ENCODE results near the gene PTPRJ. TPM values are rescaled to one million over a fixed set of nuclear protein-coding genes. Genes with fewer than 3 reads are reported as not detected.
"Not testable (repeated sequence)": the region's sequence is repeated elsewhere in the genome, so short reads cannot be mapped to it uniquely, and the experiment has no call there.

PTPRJ gene
- total and polyA plus RNA-seq, 7 donors, result 2.4 to 23.3 (median 10.2) TPM

DNA sequence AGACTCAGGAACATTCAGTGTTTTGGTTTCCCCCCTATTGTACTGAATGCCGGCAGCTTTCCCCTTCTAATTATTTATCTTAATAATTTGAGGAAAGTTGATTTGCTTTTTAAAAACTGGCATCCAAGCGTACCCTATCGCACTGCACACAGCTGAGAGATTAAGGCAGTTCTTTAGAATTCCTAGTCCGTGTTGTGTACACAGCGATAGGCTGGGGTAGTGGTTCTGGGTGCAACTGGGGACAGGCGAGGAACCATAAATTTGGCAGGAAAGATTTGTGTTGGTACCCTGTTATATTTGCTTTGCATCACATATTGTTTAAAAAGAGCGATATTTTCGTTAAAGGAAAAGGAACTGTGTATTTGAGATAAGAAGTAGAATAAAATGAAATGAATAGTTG lies 39.2 kb downstream of the PTPRJ start:
- Histone ChIP-seq H3K9me3 (no peaks in the 10 kb centered on the region), H3K27me3 (no peaks in the 10 kb centered on the region), H3K4me1 (peaks cover 0 to 22% (median 11%) of the 10 kb centered on the region in 4 donors), H3K4me3 (no peak overlapping the region), H3K27ac (no peak overlapping the region), H3K36me3 (no peaks in the 10 kb centered on the region)
- WGBS, 2 donors, result 83 to 85% methylated on average over 8 of the region's 8 CpGs
- DNase-seq, result no peak
- TF ChIP-seq POLR2A (IDR thresholded peaks at IDR 0.05), result no peak
- no peak for TF ChIP-seq EP300 (IDR thresholded peaks at IDR 0.05)
- intact Hi-C loops (cut with DNase I), result no loop called here

DNA sequence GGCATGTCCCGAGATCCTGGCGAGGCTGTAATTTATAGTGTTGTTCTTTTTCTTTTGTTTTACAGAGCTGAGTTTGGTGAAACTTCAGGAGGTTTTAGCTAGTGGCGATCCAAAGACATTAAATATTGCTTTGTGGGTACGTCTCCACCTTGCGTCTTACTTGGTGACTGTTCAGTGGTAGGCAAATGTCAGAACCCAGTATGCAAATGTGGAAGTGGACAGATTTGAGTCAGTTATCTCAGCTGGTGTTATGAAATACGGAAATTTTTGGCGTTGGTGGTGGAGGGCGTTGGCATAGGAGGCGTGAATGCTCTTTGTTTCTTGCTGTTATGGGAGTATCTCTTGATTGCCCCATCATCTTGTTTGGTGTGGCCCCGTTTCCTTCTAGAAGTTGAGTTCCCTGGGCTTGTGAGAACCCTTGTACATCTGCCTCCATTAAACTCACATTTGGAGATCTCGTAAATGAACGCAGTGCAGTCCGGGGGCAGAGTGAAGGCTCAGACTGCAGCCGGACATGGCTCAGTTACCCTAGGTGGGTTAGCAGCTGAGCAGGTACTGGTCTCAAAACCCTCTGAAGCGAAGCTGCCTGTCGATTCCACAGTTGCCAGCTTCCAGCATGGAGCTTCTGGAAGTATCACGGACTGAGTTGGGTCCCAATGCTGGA lies 39.9 kb downstream of the PTPRJ start:
- intact Hi-C loops (cut with DNase I), result no loop called here
- DNase-seq, result no peak
- Histone ChIP-seq H3K9me3 (no peaks in the 10 kb centered on the region), H3K36me3 (no peaks in the 10 kb centered on the region), H3K27ac (no peak overlapping the region), H3K27me3 (no peaks in the 10 kb centered on the region), H3K4me1 (peaks cover 0 to 22% (median 11%) of the 10 kb centered on the region in 4 donors), H3K4me3 (no peak overlapping the region)
- TF ChIP-seq POLR2AphosphoS5 (IDR thresholded peaks at IDR 0.05), result no peak
- no peak for TF ChIP-seq EP300 (IDR thresholded peaks at IDR 0.05)
- TF ChIP-seq, protein P1, sequence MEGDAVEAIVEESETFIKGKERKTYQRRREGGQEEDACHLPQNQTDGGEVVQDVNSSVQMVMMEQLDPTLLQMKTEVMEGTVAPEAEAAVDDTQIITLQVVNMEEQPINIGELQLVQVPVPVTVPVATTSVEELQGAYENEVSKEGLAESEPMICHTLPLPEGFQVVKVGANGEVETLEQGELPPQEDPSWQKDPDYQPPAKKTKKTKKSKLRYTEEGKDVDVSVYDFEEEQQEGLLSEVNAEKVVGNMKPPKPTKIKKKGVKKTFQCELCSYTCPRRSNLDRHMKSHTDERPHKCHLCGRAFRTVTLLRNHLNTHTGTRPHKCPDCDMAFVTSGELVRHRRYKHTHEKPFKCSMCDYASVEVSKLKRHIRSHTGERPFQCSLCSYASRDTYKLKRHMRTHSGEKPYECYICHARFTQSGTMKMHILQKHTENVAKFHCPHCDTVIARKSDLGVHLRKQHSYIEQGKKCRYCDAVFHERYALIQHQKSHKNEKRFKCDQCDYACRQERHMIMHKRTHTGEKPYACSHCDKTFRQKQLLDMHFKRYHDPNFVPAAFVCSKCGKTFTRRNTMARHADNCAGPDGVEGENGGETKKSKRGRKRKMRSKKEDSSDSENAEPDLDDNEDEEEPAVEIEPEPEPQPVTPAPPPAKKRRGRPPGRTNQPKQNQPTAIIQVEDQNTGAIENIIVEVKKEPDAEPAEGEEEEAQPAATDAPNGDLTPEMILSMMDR (IDR thresholded peaks at IDR 0.05), result no peak
- TF ChIP-seq POLR2A (IDR thresholded peaks at IDR 0.05), result no peak
- WGBS, 2 donors, result 64 to 67% methylated on average over 17 of the region's 17 CpGs

DNA sequence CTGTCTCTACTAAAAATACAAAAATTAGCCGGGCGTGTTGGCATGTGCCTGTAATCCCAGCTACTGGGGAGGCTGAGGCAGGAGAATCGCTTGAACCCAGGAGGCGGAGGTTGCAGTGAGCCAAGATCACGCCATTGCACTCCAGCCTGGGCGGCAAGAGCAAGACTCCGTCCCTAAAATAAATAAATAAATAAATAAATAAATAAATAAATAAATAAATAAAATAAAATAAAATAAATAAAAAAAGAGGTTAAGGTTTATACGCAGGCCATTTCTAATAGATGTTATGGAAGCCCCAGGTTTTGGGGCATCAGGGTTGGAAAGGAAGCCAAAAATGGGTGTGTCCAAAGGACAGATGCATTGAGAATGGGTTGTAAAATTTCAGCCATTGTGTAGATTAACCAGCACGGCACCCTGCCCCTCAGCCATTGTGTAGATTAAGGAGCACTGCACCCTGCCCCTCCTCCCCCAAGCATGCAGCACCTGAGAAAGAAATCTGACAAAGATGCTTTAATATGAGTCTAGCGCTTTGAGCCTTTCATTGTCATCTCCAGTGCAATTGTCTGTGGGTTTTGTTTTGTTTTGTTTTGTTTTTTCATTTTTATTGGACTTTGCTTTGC lies 41.0 kb downstream of the PTPRJ start:
- peaks cover 0 to 22% (median 11%) of the 10 kb centered on the region in 4 donors for H3K4me1 ChIP-seq
- H3K36me3 ChIP-seq; H3K27ac ChIP-seq; H3K9me3 ChIP-seq; DNase-seq; H3K27me3 ChIP-seq; intact Hi-C loops (cut with DNase I); H3K4me3 ChIP-seq: not testable (repeated sequence)
- WGBS, 2 donors, result 90 to 95% methylated on average over 10 of the region's 10 CpGs

DNA sequence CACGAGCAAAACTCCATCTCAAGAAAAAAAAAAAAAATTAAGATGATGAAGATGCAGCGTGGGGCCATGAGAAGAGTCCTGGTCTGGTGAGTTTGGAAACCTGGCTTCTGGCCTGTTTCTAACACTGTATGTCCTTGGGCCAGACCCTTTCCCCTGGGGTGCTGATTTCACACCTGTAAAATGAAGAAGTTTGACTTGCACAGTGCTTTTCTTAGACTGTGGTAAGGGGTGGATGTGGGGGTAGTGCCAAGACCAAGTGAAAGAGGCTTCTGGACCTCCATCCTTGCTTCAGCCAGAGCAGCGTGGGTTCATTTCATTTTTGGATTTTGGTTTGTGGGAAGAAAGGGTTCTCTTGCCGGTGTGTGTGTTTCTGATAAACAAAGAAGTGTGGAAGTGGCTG lies 42.1 kb downstream of the PTPRJ start:
- TF ChIP-seq, protein P1 (IDR thresholded peaks at IDR 0.05), result no peak
- no peak for TF ChIP-seq POLR2AphosphoS5 (IDR thresholded peaks at IDR 0.05)
- TF ChIP-seq EP300 (IDR thresholded peaks at IDR 0.05), result no peak
- no peak for TF ChIP-seq POLR2A (IDR thresholded peaks at IDR 0.05)
- no peaks in the 10 kb centered on the region for H3K36me3 ChIP-seq
- no peak overlapping the region for H3K27ac ChIP-seq
- no peaks in the 10 kb centered on the region for H3K9me3 ChIP-seq
- intact Hi-C loops (cut with DNase I), result no loop called here
- H3K4me1 ChIP-seq, result peaks cover 0 to 21% (median 11%) of the 10 kb centered on the region in 4 donors
- DNase-seq, result no peak
- H3K4me3 ChIP-seq, result no peak overlapping the region
- WGBS, 2 donors, result 72 to 93% methylated on average over 4 of the region's 4 CpGs
- no peaks in the 10 kb centered on the region for H3K27me3 ChIP-seq

DNA sequence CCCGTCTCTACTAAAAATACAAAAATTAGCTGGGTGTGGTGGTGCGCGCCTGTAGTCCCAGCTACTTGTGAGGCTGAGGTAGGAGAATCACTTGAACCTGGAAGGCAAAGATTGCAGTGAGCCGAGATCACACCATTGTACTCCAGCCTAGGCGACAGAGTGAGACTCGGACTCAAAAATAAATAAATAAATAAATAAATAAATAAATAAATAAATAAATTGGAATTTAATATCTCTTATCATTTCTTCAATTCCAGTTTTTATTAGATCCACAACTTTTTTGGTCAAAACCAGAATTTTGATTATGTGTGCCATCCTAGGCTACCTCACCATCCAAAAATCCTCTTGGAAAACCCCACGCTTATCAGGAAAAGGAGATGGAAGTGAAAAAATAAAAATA lies 43.2 kb downstream of the PTPRJ start:
- H3K9me3 ChIP-seq; H3K27ac ChIP-seq; H3K4me1 ChIP-seq; H3K36me3 ChIP-seq; DNase-seq; intact Hi-C loops (cut with DNase I); H3K4me3 ChIP-seq; H3K27me3 ChIP-seq: not testable (repeated sequence)
- WGBS, 2 donors, result 96 to 98% methylated on average over 7 of the region's 7 CpGs

DNA sequence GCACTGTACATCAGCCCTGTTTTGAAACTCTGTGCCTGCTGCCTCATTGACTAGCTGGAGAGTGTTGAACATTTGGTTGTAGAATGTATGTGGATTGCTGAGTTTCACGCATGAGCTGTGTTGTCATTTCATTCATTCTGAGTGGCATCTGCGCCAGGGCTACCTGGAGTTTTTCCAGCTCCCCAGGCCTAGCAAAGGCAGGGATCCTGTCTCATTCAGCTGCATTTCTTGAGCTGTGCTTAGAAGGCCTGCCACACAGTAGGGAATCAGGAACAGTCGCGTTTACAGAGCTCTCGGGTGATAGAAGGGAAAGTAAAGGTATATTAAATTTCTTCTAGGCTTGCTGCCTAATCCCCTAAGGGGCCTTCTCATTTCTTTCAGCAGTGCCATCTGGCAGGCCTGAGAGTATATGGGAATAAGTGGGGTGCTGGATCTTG lies 44.3 kb downstream of the PTPRJ start:
- no peak for TF ChIP-seq EP300 (IDR thresholded peaks at IDR 0.05)
- TF ChIP-seq, protein P1 (IDR thresholded peaks at IDR 0.05), result no peak
- no peak for TF ChIP-seq POLR2A (IDR thresholded peaks at IDR 0.05)
- TF ChIP-seq POLR2AphosphoS5 (IDR thresholded peaks at IDR 0.05), result no peak
- no peaks in the 10 kb centered on the region for H3K9me3 ChIP-seq
- H3K27ac ChIP-seq, result no peak overlapping the region
- 91 to 94% methylated on average over 5 of the region's 5 CpGs for WGBS, 2 donors
- H3K4me1 ChIP-seq, result peaks cover 0 to 10% (median 5%) of the 10 kb centered on the region in 4 donors
- H3K4me3 ChIP-seq, result no peak overlapping the region
- DNase-seq, result no peak
- H3K27me3 ChIP-seq, result no peaks in the 10 kb centered on the region
- intact Hi-C loops (cut with DNase I), result no loop called here
- H3K36me3 ChIP-seq, result no peaks in the 10 kb centered on the region

All from sigmoid colon (tissue), 7 donors.